ENCODE results near the gene SCML1.

SCML1 gene, protein sequence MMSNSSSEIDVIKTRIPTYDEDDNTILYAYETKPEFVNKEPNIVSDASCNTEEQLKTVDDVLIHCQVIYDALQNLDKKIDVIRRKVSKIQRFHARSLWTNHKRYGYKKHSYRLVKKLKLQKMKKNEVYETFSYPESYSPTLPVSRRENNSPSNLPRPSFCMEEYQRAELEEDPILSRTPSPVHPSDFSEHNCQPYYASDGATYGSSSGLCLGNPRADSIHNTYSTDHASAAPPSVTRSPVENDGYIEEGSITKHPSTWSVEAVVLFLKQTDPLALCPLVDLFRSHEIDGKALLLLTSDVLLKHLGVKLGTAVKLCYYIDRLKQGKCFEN

DNA sequence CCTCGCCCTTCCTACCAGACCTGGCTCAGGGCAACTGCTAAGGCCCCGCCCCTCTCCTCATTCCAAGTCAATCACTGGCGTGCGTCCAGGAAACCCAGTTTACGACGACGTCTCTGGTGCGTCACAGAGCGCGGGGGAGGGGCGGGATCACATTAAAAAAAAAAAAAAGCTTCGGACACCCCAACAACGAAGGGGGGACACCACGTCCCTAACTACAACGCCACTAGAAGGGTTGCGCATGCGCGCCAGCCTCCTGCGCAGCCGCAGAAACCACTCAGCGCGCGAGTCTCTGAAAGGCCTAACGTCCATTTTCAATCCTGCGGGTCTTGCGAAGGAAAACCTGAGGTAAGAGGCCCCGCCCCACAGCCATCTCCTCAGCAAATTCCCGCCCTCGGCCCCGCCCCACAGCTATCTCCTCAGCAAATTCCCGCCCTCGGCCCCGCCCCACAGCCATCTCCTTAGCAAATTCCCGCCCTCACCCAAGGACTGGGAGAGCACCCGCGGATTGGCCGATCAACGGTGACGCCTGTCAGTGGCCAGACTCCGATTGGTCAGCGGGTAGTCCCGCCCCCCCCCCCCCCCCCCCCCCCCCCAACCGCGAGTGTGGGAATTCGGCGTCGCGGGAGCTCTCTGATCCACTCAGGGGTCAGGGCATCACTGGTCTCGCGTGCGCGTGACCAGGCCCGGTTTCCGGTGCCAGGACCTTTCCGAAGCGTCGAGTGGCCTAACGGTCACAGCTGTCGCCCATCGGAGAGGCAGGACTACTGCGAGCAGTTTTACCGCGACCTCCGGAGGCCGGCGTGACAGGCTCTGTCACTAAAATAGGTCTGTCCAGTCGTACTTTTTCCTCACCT is at the start of gene SCML1:
Gene SCML1 (plus strand): TSS at position 638 of the 854 bp plus-strand sequence. CDS start 6,694 bp downstream, outside the sequence.
- peak; percentile 59 for DNase-seq

DNA sequence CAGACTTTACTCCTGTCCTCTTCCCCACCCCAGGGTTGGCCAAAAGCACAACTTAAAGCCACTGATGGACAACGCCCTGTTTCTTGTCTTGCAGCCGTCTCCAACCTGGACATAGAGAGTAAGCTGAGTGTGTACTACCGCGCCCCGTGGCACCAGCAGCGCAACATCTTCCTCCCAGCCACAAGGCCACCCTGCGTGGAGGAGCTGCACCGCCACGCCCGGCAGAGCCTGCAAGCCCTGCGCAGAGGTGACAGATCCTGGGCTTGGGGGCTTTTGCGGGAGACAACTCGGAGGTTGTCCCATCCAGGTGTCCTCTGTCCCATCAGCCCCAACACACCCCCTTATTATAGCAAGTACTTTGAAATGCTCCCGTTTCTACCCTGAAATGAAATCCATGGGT is 49.6 kb upstream of the SCML1 start:
- no peak for DNase-seq

DNA sequence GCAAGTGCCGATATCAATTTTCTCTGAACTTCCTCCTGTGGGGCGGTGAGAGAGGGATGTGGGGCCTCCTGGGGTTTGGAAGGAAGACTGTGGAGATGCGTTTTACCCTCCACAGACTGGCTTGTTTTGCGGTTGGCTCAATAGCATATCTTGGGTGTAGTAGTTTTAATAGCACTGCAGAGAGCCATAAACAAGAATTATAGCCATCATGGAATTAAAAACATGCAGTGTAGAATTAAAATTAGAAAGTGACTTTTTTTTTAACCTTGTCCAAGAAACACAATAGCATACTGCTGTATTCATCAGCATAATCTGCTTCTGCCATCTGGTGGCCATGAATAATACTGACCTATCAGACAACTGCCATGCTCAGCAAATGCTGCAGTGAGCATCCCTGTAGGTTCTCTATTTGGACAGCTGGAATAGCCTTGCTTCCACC is 47.3 kb upstream of the SCML1 start:
- DNase-seq, result no peak

DNA sequence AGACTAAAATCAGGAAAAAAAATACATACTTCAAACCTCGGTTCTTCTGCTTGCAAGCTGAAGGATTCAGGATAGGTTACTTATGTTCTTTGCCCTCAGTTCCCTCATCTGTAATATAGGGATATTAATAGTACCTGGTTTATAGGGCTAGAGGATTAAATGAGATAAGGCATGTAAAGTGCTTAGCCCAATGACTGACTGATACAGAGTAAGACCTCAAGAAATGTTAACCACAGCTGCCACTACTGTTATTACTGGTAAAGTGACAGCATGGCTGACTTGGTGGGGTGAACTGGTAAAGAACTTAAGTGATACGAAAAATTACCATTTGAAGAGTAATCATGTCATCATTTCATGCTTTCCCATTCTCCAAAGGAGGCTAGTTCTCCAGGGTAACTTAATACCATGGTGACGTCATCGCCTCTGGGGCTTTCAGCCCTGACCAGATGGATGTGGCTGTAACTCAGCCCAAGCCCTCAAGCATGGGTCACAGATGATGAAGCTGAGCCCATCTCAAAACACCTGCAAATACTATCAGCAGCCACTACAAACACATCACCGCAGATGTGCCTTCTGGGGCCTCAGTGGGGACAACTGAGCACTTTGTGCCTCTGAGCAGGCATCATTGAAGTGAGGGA is 44.5 kb upstream of the SCML1 start:
- DNase-seq, result no peak

DNA sequence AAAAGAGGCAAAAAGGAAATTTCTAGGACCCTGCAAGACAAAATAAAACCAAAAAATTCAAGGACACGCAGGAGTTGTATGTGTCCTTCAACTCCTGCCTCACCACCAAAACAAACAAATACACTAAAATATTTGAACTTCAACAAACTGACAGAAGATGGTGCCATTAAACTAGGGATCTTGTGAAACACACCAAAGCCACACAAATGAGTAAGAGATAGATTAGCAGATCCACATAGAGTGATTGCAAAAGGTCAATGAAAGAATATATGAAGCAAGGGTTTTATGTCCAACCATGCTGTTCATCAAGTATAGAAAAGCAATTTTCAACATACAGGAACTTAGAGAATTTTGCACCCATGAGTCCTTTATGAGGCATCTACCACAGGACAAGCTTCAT is 40.1 kb upstream of the SCML1 start:
- no peak for DNase-seq

DNA sequence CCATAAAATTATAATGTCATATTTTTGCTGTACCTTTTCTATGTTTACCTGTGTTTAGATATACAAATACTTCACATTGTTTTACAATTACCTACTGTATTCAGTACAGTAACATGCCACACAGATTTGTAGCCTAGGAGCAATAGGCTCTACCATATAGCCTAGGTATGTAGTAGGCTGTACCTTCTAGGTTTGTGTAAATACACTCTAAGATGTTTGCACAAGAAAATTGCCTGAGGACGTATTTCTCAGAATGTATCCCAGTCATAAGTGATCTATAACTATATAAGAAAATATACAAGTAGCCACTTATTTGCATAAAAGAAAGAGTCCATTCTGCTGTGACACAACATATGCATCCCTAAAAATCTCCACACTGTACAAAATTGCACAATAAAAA is 36.3 kb upstream of the SCML1 start:
- DNase-seq, result no peak

DNA sequence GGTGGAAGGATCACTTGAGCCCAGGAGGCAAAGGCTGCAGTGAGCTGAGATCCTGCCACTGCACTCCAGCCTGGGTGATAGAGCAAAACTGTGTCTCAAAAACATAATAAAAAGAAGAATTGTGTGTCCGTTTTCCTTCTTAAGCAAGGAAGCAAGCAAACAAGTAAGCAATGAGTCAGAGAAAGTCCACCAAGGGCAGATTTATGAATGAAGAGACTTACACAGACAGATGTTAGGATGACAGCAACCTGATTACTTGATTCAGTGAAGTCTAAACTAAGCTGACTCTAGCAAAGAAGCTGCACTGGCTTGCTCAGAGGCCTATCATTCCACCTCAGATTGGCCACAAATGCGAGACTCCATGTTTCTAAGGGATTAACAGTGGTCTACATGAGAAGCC is 34.1 kb upstream of the SCML1 start:
- no peak for DNase-seq

DNA sequence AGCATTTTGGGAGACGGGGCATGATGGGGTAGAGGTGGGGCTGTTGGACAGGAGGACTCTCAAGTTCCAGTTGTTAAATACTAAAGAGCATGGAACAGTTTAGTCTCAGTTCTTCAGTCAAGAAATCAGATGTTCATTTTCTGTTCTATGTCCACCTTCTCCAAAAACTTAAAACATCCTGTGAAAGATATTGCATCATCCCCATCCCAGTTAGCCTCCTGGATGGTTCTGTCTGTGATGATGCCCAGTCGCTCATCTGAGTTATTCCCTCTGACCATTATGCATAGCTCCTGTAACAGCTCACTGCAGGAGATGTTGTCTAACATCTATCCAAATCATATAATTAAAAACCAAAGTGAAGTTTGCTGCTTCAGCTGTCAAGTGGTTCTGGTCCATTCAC is 32.1 kb upstream of the SCML1 start:
- no peak for DNase-seq

DNA sequence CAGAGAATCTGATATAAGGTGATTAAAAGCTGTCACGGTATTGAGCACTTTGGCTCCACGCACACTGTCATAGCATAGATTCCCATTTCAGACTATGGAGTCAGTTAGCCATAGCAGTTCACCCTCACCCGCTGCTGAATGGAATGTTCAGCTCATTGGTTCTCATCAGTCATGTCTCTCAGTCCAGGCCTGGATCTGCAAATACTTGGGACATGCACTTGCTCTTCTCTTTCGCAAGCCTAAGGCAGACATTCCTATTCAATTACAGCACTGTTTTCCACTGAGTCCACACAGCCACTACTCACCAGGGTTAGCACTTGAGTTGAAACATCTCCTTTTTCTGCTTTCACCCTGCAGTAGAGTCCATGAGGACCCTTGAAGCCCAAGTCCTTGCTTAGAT is 30.6 kb upstream of the SCML1 start:
- DNase-seq, result no peak

DNA sequence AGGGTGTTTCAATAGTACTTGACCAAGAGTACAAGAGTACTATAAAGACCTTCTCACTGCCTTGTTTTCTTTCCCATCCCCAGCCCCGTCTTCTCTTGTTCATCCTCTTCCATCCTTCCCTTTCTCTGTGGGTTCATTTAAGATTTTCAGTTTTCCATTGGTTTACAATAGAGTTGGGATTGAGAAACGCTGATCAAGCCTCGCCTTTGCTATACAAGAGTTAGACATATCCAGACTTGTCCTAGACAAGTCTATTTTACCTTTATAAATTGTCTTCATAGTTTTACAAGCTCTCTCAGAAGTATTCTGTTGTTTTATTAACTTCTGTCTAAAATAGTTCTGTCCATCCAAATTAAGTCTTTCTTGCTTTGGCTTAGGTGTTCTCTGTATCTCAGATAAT is 29.6 kb upstream of the SCML1 start:
- no peak for DNase-seq

DNA sequence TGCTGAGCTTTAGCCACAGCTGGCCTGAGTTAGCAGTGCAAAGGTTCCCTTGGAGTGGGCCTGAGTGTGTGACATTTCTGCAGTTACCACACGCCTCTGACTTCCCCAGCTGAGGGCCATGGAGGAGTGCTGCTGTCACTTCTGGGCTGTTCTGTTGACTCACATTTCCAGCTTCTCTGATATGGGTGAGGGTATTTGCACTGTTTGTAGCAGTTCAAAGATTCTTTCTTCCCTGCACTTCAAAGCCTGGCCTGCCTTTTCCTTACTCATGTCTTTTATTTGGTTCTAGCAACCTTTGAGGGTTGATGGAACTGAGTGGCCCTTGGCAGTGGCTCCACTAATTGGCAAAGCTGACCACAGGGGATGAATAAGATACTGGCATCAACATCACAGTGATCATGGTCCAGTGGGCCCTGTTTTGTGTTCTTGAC is 26.4 kb upstream of the SCML1 start:
- DNase-seq, result no peak

DNA sequence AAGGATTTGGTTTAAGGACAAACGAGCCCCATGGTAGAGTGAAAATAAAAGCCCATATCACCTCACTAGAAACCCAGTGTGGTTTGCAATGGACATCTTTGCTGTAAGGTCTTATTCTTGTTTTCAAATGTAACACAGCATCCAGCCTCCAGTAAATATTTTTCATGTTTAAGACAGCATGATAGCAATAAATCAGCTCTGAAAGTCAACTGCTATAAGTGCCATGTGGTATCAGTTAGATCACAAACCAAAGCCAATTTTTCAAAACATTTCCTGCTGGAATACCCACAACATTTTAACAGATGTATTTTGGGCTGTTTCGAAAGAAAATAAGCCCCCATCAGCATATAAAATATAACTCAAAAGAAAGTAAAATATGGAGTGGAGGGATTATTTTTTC is 24.0 kb upstream of the SCML1 start:
- no peak for DNase-seq

DNA sequence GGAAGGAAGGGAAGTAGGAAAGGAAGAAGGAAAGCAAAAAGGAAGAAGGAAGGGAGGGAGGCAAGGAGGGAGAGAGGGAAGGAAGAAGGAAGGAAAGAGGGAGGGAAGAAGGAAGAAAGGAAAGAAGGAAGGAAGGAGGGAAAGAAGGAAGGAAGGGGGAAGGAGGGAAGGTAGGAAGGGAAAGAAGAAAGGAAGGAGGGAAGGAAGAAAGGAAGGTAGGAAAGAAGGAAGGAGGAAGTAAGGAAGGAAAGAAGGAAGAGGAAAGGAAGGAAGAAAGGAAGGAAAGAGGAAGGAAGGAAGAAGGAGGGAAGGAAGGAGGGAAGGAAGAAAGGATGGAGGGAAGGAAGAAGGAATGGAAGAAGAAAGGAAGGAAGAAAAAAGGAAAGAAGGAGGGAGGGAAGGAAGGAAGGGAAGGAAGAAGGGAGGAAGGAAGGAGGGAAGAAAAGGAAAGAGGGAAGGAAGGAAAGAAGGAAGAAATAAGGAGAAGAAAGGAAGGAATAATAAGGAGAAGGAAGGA is 18.6 kb upstream of the SCML1 start:
- no peak for DNase-seq

DNA sequence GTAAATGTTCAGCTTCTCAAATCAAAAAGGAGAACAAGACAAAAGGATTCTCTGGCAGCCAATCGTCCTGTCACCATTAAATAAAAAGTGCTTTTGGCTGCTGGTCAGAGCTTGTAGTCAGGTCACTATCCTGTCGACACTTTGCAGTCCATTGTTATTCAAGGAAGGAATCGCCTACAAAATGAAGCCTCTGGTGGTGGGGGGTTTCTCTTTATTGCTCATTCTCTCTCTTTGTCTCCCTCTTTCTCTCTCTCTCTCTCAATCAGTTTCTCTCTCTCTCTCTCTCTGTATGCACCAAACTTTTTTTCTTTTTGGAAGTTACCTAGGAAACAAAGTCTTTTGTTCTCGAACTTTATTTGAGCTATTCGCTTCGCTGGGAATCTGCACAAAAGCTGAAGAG is 17.6 kb upstream of the SCML1 start:
- DNase-seq, result no peak

DNA sequence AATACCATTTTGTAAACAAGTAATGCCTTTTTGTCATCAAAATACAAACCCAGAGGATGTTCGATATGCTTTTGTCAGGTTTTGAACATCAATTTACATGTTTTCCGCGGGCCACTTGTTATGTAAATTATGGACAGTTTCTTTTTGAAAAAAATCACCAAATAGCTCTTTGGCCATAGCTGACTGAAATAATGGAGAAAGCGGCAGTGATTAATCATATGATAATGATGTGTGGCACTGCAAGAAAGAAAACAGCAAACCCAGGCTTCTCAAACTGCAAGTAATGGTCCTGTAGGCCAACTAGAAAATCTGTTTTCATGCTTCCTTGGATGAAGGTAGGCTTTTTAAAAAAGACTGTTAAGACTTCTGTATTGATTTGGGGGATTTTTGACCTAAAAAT is 15.6 kb upstream of the SCML1 start:
- DNase-seq, result no peak

DNA sequence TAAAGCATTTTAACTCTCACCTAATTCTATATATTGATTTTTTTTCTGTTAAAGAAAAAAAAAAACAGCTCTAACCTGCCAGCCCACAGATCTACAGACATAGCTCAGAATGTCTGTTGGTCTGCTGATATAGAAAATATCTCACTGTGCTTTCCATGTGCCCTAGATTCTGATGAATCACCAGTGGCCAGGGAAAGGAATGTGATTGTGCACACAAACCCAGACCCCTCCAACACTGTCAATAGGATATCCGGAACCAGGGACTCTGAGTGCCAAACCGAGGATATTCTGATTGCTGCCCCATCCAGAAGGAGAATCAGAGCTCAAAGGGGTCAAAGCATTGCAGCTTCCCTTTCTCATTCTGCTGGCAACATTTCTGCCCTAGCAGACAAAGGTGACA is 12.1 kb upstream of the SCML1 start:
- DNase-seq, result no peak

DNA sequence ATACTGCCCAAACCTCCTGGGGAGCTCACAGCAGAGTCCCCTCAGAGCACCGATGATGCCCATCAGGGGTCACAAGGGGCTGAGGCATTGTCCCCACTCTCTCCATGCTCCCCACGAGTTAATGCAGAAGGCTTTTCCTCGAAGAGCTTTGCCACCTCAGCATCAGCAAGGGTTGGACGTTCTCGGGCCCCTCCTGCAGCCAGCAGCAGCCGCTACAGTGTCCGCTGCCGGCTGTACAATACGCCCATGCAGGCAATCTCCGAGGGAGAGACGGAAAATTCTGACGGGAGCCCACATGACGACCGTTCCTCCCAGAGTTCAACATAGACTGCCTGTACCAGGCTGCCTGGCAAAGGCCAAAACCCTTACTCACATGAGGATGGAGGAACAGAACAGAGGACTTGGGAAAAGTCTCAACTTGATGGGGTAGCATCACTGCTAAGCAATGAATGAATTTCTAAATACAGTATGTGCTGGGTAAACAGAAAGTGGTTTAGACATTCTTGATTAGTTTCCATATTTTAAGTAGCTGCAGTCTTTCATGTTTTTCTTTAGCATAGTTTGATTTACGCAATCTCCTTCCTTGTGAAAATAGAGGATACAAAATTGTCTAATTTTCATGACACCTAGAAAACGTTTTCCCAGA is 5.0 kb upstream of the SCML1 start:
- DNase-seq, result no peak

DNA sequence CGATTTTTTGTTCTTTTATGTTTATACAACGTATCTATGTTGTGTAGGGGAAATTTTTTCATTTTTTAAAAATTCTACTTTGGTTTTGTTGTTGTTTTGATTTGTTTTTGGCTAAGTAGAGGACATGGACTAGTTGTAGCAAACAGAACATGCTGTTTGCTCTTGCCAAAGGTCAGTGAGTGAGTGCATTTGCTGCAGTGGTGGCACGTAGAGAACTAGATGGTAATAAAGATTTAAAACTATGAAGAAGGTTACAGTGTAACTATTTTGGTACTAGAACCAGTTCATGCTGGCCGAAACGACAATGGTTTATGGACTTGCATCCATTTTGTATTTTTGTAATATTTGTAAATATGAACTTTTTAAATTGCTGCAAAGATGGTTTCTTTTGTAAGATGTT is 1.9 kb upstream of the SCML1 start:
- no peak for DNase-seq

DNA sequence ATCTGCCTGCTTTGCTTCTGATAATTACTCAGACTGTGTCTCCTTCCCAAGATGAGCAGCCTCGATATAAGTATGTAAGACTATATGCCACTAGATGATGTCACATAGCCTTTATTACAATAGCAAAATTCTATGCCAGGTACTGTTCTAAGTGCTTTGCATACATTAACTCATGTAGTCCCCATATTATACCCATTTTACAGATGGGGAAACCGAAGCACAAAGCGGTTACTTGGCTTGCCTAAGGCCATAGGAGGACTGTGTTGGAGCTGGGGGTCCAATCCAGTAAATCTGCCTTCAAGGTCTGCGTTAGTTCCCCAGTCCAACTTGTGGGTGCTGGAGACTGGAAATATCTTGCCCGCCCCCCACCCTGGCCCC is 826 bp upstream of the SCML1 start:
- no peak for DNase-seq

DNA sequence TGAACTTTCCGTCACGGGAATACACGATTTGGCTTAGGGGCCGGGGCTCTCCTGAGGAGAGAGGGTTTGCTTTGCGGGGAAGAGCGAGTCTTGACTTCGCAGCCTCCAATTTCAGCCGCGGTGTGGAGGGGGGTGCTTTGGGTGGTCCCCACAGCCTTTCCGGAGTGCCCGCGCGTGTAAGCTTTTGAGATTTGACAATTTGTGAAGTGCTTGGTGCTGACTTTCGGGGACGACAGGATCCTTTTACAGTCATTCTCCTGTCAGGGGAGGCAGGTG is 355 bp downstream of the SCML1 start:
- no peak for DNase-seq

DNA sequence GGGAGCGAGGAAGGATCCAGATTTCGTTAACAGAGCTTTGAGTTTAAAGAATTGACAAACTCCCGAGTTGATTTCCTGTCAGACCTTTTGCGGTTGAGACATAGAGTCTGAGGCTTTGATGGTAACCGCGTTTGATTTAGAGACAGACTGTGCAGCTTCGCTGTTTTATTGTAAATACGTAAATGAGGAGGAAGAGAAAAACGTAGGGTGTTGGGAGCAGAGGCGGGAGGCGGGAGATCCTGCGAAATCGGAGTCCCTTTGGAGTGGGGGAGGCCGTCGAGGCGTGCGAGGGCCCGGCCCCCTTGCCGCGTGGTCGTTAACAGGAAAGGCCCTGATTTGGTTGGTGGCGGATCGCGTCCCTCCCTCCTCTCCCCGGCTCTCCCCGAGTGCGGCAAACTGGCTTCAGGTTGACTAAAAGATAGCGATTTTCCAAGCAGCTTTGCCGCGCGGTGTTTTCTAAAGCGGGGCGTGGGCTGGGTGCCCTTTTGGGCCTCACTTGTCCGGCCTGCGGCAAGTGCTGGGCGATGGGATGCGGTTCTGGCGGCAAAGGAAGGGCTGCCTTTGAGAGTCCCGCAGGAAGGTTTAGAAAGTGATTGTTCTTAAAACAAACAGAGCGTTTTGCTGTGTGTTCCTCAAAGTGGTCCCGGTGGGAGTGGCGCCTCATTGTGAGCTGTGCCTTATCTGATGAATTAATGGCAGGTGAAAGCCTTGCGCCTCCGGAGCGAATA is 857 bp downstream of the SCML1 start:
- no peak for DNase-seq

DNA sequence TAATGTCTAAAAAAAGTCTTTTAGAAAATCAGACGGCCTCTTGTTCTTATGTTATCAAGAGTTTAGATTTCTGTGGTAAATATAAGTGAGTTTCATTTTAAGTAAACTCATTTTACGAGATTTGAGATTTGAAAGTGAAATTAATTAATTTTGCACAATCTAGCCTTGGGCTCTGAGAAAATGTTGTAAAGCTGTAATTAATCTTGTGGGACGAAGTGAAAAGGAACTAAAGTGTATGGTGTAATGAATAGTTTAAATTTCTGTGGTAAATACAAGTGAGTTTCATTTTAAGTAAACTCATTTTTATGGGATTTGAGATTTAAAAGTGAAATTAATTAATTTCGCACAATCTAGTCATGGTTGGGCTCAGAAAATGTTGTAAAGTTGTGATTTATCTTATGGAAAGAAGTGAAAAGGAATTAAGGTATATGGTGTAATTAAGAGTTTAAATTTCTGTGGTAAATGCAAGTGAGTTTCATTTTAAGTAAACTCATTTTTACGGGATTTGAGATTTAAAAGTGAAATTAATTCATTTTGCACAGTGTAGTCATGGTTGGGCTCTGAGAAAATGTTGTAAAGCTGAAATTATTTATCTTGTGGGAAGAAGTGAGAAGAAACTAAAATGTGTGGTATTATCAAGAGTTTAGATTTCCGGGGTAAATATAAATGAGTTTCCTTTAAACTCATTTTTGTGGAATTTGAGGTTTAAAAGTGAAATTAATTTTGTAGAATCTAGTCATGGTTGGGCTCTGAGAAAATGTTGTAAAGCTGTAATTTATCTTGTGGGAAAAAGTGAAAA is 1.6 kb downstream of the SCML1 start:
- DNase-seq, result no peak

All from NCI-H1436 treated with DMSO at 0.1 percent for 48 hours (cell line).